ENCODE results near the gene C21orf91.
A peak's percentile ranks its signal among the peaks of the same experiment; 100 is the strongest.
"Not testable (repeated sequence)": the region's sequence is repeated elsewhere in the genome, so short reads cannot be mapped to it uniquely, and the experiment has no call there.

Gene C21orf91

DNA sequence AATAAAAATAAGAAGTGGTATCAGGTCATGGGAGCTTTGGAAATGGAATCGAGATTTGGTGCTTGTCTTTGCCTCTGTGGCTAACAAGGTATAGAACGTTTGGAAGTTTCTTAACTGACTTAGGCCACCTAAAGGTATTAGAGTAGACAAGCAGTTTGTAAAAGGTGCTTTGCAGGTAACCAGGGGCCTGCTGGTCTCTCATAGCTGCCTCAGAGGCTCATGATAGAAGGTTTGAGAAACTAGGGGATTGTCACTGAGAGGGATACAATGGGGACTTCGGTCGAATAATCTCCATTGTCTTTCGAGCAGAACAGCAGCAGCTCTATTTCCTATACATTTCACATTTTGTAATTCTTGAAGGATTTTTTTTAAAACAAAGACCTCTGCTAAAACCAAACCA lies 37.6 kb downstream of the C21orf91 start:
- no peak overlapping the region for H3K27ac ChIP-seq
- DNase-seq (ENCODE audit: low read depth, low spot score), result no peak

DNA sequence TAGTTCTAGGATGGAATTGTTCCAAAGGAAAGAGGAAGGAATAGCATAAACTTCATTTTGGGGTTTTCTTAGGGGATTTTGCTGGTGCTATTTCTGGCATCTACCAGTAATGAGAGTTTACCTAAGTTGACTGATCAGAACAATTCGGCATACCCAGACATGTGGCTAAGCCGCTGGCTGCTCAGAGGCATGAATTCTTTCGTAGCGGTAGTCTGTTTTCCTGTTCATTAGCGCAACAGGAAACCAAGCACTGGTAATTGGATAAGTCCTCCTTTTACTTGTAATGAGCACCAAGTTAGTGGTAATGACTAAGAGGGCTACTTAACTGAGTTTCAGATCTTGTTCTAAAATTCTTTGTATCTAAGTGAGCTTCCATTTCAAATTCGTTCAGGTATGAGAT lies 38.6 kb downstream of the C21orf91 start:
- no peak for DNase-seq (ENCODE audit: low read depth, low spot score)
- no peak overlapping the region for H3K27ac ChIP-seq

DNA sequence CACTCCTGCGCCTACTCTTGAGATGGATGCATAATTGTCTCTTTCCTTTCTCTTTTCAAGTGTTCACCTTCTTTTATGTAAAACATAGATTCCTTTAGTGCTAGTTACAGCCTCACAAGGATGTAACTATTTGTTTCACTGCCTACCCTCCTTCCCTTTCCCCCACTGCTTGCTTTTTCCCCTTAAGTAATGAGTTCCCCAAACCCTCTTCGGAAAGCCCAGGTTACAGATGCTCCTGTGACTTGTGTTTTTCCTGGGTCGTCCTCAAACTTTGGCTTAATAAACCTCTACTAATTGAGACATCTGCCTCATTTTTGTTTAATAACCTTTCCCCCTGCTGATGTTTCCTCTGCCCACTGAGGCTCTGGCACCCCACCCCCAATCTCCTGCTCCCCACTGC lies 39.2 kb downstream of the C21orf91 start:
- H3K27ac ChIP-seq, result no peak overlapping the region
- no peak for DNase-seq (ENCODE audit: low read depth, low spot score)

DNA sequence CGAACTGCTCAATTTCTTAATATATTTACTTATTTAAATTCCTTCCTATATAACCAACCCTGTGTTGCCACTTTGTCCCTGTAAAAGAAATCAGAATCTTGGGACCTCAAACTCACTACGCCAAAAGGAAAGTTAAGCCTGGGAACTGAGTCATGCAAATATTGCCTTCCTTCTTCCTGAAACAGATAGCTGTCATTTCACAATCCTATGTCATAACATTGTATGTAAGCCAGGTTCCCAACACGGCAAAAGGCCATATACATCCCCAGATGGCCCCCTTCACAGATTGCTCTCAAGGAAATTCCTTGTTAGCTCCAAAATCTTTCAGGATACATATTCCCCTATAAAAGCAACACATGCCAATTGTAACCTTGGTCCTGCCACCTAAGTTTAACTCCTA lies 39.7 kb downstream of the C21orf91 start:
- DNase-seq (ENCODE audit: low read depth, low spot score), result no peak

DNA sequence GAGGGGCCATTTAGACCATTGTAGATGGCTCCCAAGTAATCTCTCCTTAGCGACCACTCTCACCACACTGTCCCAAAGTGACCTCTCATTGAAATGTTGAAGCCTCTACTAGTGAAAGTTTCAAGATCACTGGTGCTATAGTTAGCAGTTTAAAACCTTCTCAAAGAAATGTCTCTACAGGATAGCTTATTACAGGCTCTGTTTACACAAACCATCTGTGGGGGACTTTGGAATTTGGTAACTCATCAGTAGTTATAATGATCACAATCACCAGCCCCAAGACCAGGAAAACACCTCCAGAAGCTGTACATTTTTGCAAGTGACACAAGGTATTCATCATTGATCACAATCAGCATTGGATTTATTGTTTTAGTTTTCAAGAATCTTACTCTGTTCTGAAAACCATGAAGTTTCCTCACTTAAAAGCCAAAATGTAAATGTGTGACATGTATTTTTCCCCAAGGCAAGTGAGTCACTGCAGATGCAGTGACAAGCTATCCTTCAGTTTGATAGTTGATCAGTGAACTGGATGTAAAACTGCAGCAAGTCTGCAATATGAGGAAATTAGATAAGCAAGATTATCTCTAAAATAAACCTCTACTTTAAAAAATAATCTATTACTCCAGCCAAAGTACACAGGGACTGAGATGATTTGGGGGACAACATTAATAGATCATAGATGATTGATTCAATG lies 41.9 kb downstream of the C21orf91 start:
- H3K27ac ChIP-seq, result no peak overlapping the region
- no peak for DNase-seq (ENCODE audit: low read depth, low spot score)

More for the DNA sequence above, 39.7 kb downstream of the C21orf91 start:
- H3K27ac ChIP-seq, result no peak overlapping the region

DNA sequence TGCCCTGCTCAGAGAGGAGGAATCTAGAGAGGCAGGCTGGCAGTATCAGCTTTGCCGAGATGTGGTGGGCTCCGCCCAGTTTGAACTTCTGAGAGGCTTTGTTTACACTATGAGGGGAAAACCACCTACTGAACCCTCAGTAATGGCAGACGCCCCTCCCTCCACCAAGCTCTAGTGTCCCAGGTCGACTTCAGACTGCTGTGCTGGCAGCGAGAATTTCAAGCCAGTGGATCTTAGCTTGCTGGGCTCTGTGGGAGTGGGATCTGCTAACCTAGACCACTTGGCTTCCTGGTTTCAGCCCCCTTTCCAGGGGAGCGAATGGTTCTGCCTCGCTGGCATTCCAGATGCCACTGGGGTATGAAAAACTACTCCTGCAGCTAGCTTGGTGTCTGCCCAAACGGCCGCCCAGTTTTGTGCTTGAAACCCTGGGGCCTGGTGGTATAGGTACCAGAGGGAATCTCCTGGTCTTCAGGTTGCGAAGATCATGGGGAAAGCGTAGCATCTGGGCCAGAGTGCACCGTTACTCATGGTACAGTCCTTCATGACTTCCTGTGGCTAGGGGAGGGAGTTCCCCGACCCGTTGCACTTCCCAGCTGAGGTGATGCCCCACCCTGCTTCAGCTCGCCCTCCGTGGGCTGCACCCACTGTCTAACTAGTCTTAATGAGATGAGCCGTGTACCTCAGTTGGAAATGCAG lies 43.6 kb downstream of the C21orf91 start:
- H3K27ac ChIP-seq, result no peak overlapping the region
- DNase-seq (ENCODE audit: low read depth, low spot score), result no peak

DNA sequence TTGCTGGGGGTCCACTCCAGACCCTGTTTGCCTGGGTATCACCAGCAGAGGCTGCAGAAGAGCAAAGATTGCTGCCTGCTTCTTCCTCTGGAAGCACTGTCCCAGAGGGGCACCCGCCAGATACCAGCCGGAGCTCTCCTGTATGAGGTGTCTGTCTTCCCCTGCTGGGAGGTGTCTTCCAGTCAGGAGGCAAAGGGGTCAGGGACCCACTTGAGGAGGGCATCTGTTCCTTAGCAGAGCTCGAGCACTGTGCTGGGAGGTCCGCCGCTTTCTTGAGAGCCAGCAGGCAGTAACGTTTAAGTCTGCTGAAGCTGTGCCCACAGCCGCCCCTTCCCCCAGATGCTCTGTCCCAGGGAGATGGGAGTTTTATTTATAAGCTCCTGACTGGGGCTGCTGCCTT lies 44.1 kb downstream of the C21orf91 start:
- H3K27ac ChIP-seq, result not testable (repeated sequence)

DNA sequence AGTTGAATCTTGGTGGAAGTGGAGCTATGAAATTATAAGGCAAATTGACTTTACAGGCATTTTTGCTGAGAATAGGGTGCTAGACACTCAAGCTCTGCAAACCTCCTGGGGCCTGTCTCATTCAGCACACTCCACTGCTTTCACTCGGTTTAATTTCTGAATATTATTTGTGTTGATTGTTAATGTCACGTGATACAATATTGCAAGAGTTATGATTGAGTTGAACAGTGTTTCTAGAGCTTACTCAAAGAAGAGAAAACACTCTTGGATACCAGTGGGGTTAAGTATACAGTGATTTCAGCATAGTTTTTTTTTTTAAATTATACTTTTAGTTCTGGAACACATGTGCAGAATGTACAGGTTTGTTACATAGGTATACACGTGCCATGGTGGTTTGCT lies 49.7 kb downstream of the C21orf91 start:
- DNase-seq (ENCODE audit: low read depth, low spot score), result no peak
- no peak overlapping the region for H3K27ac ChIP-seq

More for the DNA sequence above, 44.1 kb downstream of the C21orf91 start:
- not testable (repeated sequence) for DNase-seq (ENCODE audit: low read depth, low spot score)

DNA sequence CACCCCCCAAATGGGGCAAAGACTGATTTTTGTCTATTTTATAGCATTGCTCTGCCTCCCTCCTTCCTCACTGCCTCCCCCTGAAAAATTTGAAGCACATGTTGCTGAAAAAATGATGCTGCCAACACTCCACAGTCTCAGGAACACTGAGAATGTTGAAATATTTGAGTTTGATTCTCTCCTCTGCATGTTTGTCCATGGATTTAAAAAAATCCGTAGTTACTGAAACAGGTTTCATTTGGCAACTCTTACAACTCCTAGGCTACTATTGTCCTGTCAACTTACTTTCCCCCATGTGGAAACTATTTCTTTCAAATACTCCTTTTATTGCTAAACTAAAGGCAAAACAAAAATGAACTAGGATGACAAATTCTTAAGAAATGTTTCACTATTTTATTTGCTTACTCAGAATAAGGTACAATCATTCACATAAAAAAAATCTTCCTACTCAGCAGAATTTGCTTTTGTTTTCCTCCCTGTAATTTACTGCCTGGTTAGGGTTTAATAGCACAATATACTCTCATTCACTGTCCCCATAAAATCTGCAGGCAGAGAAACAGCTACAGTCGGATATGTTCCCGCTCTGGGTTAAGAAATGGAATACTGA lies 50.2 kb downstream of the C21orf91 start:
- no peak overlapping the region for H3K27ac ChIP-seq
- DNase-seq (ENCODE audit: low read depth, low spot score), result no peak

DNA sequence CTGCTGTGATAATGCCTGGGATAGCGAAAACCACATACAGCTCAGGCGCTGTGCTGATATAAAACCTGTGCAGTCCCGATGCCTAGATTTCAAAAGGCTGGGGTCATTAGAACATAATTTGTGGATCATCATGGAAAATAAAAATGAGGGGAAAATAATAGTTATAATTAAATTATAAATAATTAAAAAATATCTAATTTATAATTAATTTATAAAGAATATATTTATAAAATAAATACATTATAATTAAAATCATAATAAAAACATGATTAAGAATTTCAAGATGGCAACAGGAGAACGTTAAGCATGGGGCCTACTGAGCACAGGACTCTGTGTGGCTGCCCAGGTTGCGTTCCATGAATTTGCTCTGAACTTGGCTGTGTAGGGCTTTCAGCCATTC lies 53.9 kb downstream of the C21orf91 start:
- H3K27ac ChIP-seq, result no peak overlapping the region
- DNase-seq (ENCODE audit: low read depth, low spot score), result no peak

DNA sequence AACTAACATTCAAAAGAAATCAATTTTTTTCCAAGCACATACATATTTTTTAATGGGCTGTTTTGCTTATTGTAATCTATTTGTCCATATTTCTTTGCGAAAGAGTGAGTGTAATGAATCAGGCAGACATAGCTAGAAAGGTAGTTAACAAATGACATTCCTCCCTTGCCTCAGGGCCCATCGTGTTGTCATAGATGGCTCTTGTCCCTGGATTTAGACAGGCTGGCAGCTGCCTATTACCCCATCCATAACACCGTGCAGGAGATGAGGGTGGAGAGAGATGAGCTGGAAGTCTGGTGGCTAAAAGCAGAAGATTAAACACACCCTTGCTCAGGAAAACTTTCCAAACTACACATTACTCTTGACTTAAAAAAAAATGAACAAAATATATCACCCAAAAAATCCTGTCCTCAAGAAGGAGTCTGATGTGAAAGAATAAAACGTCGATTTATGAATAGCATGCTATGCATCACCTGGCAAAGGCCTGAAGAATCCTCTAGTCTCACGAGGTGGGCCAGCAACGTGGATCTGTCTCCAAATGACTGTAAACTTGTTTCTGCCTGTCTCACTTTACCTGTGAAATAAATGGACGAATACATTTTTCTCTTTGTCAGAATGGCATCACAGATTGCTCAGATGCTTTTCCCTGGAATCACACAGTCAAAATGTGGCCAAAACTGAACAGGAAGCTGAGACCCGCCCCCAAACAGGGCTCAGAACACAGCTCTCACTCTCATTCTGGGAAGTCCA lies 55.7 kb downstream of the C21orf91 start:
- no peak for DNase-seq (ENCODE audit: low read depth, low spot score)
- H3K27ac ChIP-seq, result peak overlapping the region; percentile 56

DNA sequence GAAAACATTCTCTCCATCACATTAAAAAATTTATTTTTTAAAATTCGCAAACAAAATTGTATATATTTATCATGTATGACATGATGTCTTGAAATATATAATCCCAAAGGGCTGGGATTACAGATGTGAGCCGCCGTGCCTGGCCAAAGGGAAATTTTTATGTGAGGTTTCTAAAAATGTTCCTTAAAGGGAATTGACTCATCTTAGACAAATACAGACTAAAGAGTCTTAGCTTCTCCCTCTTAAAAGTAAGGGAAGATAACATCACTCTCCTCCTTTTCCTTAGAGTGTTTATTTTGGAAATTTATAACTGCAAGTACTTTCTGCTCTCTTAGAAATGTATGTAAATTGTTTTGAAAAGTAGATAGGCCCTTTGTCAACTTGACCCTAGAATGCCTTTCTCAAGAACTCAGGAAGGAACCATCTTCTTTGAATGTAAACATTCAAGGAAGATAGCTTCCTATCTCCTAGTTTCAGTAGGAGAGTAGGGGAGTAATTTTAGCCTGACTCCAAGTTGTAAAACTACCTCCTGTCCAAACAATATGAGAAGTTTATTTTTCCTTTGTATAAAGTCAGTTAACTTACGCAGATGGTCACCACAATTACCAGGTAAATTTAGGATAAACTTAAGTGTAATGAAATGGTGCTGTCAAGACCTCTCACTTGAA lies 59.5 kb downstream of the C21orf91 start:
- no peak for DNase-seq (ENCODE audit: low read depth, low spot score)
- H3K27ac ChIP-seq, result no peak overlapping the region

DNA sequence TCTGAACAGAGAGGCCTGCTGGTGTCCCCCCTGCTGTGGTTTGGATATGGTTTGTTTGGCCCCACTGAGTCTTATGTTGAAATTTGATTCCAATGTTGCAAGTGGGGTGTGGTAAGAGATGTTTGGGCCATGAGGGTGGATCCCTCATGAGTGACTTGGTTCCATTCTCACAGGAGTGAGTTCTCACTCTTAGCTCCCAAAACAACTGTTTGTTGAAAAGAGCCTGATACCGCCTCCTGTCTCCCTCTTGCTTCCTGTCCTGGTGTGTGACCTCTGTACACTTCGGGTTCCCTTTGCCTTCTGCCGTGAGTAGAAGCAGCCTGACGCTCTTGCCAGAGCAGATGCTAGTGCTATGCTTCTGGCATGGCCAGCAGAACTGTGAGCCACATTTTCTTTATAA lies 60.5 kb downstream of the C21orf91 start:
- H3K27ac ChIP-seq, result no peak overlapping the region
- DNase-seq (ENCODE audit: low read depth, low spot score), result no peak

DNA sequence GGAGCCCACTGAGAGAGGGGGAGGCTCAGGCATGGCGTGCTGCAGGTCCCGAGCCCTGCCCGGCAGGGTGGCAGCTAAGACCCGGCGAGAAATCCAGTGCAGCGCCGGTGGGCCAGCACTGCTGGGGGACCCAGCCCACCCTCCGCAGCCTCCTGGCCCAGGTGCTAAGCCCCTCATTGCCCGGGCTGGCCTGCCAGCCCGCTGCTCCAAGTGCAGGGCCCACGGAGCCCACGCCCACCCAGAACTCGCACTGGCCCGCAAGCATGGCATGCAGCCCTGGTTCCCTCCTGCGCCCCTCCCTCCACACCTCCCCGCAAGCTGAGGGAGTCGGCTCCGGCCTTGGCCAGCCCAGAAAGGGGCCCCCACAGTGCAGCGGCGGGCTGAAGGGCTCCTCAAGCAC lies 61.5 kb downstream of the C21orf91 start:
- no peak overlapping the region for H3K27ac ChIP-seq
- DNase-seq (ENCODE audit: low read depth, low spot score), result no peak

DNA sequence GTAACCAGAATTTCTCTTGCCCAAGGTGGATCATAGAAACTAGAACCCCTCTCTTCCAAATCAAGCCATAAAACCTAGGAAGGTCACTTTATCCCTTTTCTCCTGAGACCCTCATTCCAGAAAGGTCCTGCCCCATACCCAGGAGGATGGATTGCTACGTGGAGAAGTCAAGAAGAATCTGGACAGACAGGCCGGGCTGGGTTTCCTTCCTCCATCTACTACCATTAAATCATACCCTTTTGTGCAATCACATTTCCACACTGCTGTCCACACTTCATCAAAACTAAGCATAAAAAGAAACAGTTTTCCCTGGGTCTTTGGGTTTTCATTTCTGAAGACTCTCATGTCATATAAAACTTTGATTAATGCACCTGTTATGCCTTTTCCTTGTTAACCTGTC lies 65.4 kb downstream of the C21orf91 start:
- no peak overlapping the region for H3K27ac ChIP-seq
- DNase-seq (ENCODE audit: low read depth, low spot score), result no peak

DNA sequence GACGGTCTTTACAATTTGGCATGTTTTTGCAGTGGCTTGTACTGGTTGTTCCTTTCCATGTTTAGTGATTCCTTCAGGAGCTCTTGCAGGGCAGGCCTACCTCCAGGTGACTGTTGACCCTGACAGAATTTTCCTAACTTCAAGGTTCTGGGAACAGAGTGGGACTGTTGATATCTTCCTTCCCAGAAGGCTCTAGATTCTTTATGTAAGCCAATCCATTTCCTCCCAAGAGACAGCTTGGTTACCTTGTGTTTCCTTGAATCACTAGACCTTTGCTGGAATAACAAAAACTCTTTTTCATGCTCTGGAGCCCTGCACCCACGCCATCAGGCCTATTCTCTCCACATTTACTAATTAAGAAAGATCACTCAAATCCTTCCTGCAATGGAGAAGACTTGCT lies 67.0 kb downstream of the C21orf91 start:
- DNase-seq (ENCODE audit: low read depth, low spot score), result no peak

DNA sequence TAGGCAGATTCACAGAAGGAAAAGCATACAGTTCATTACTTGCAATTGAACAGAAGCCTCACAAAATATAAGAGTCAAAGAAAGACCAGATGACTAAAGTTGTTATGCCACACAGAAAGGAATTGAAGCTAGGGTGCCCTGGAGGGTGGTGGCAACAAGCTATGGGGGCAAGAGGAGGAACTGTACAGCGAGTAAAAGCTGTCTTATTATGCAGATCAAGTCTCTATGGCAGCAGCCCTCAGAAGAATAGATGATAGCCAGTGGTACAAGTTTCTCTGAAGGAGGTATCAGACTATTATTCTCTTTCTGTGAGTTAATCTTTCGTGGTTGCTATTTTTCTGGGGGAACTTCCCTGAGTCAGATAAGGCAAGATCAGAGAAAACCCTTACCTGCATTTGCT lies 72.2 kb downstream of the C21orf91 start:
- no peak overlapping the region for H3K27ac ChIP-seq
- no peak for DNase-seq (ENCODE audit: low read depth, low spot score)

More for the DNA sequence above, 67.0 kb downstream of the C21orf91 start:
- no peak overlapping the region for H3K27ac ChIP-seq

DNA sequence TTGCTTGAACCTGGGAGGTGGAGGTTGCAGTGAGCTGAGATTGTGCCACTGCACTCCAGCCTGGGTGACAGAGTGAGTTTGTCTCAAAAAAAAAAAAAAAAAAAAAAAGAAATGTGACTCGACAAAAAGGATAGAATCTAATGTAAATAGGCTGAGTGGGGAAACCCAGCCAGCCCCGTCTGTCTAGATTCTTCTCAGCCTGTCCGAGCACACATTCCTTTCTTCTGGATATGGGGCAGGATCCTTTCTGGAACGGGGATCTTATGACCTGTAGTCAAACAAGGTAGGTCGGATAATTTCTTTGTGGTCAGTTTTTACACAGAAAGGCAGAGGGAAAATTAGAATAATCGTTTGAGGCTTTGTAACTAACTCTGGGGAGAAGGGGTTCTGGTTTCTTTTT lies 74.1 kb downstream of the C21orf91 start:
- H3K27ac ChIP-seq, result no peak overlapping the region
- DNase-seq (ENCODE audit: low read depth, low spot score), result no peak

DNA sequence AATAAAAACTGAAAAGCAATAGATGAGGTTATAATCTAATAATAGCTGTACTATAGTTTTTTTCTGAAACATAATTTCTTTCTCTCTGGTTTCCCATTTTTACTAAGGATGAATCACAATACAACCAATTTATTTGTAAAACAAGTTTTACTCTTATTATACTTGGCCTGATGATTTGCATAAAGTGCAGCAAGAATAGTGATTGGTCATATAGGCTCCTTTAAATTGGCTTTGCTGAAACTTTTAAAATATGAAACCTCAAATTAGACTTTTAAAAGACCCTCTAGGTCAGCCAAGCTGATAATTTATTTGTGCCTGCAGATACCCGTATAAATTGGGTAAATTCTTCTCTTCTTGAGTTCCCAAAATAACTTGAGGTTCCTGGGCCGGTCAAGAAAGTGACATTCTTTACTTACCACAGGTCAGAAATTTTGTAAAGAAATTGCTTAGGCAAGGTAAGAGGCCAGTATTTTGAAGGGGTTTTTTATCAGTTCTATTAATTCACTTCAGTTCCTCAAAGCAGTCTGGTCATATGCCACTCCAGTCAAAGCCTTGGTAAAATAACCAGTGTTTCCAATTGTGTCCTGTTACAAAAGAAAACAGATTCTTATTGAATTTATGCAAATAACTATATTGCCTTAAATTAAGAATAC lies 76.1 kb downstream of the C21orf91 start:
- no peak for DNase-seq (ENCODE audit: low read depth, low spot score)
- H3K27ac ChIP-seq, result peak overlapping the region; percentile 70

DNA sequence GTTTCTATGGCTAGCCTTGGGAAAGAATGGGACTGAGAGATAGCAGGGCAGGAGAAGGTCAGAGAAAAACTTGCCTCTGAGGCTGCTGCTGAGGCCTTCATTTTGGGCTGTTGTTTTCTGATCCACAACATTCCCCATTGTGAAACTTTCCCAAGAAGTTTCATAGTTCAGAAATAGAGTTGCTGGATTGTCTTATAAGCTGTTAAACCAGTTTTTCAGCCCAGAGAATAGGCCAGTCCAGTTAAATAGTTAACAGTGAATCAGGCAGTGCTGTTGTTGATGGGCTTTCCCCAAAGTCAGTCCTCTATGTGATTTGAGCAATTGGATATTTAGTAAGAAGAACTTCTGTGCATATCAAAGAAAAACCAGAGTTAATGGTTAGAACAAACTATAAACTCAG lies 77.0 kb downstream of the C21orf91 start:
- DNase-seq (ENCODE audit: low read depth, low spot score), result peak; percentile 53
- H3K27ac ChIP-seq, result peak overlapping the region; percentile 70

Data from epithelial cell of prostate (primary cell).